H1 (cell line): ENCODE data around the gene TBP. TPM values are rescaled to one million over a fixed set of nuclear protein-coding genes. Genes with fewer than 3 reads are reported as not detected.
A peak's percentile ranks its signal among the peaks of the same experiment; 100 is the strongest.

Experiments used
- MAFK ChIP-seq: IDR thresholded peaks from 2 replicates; pipeline ENCODE4 v1.6.1; 2012; ENCODE audit warnings: low read depth, mild to moderate bottlenecking, improper control_type of control experiment, low read length
- POLR2AphosphoS5 ChIP-seq: IDR thresholded peaks from 2 replicates; pipeline ENCODE4 v1.6.1; 2011; ENCODE audit warnings: low read depth, low read length
- SRF ChIP-seq: IDR thresholded peaks from 2 replicates; pipeline ENCODE4 v1.6.1; 2011; ENCODE audit warnings: mild to moderate bottlenecking, low read depth, low read length, moderate library complexity
- TEAD4 ChIP-seq: IDR thresholded peaks from 2 replicates; pipeline ENCODE4 v1.6.1; 2012; ENCODE audit warnings: low read depth, low read length, inconsistent platforms, mixed read lengths
- polyA plus RNA-seq, 7 experiments: library from polyadenylated mRNA; depleted of rRNA in 3 of 7; stranded (reverse) in 5 of 7; unstranded in 2 of 7; fragments of >200 nt in 5 of 7; fragments of 200-250 nt in 2 of 7; gene quantifications; 1 replicate in 5 of 7; 2 replicates in 1 of 7; 4 replicates in 1 of 7; pipeline versions ENCODE4 v1.2.1 to v1.2.3, GENCODE V29; 2011 to 2013; ENCODE audit warnings: missing spikeins in 2 of 7, mixed read lengths in 2 of 7
- total RNA-seq: library from RNA; stranded (reverse); fragmentation: NEBNext Ultra II Directional; extraction: Animal tissue kit (Norgen Biotek cat#: 25700); gene quantifications from 2 replicates; pipeline ENCODE4 v1.2.1, GENCODE V29; 2021

TBP gene
- total and polyA plus RNA-seq, 2 of the 8 experiments (the other 6 are each of a cell fraction or from before 2014, with no cell fraction given): 17.2 to 20.9 TPM

DNA sequence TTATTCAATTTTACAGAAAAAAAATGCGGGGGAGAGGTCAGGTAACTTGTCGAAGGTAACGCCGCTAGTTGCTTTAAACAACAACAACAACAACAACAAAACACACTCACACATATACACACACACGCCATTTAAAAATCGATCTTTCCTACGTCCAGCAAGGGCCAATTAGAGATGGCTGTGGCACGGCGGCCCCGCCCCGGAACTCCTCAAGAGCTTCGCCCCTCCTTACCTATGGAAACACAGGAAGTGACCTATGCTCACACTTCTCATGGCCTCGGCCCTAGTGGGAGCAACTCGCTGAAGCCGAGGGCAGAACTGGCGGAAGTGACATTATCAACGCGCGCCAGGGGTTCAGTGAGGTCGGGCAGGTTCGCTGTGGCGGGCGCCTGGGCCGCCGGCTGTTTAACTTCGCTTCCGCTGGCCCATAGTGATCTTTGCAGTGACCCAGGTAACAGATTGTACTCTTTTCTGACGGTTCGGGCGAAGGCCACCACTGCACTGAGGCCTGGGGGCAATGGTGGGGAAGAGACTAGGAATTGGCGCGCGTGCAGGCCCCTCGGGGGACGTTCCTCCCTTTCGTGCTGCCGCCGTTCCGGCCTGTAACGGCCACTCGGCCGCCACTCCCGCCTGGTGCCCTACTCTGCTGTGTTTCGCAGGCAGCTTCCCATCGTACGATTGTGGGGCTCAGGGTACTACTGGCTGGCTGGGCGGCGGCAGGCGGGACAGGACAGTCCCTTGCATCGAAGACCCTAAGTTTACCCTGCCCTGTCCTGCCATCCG, at the start of gene TBP (continued):
- no peak for TF ChIP-seq TEAD4
- peak; percentile 74 for TF ChIP-seq POLR2AphosphoS5
- TF ChIP-seq SRF: peak; percentile 68
- TF ChIP-seq MAFK: no peak
